Esophagus squamous epithelium (tissue), 4 donors: ENCODE data around the gene ALDH8A1.

ENCODE experiments used
- POLR2A ChIP-seq, 4 donors: fragments of 450-650 bp; IDR thresholded peaks; one replicate each; pipeline ENCODE4 v1.6.1; 2017; ENCODE audit warnings: antibody characterized with exemption in 4 of 4, mild to moderate bottlenecking in 4 of 4, moderate library complexity in 3 of 4
- TF ChIP-seq, protein P1 (sequence below), 6 experiments: fragments of 450-650 bp in 4 of 6; fragments of 200-600 bp in 2 of 6; sonication (generic) in 2 of 6; IDR thresholded peaks; one replicate each; pipeline ENCODE4 v1.5.1; 2016 to 2019; ENCODE audit warnings: antibody characterized with exemption in 6 of 6, mild to moderate bottlenecking in 4 of 6, moderate library complexity in 4 of 6

- TF ChIP-seq, protein P1, sequence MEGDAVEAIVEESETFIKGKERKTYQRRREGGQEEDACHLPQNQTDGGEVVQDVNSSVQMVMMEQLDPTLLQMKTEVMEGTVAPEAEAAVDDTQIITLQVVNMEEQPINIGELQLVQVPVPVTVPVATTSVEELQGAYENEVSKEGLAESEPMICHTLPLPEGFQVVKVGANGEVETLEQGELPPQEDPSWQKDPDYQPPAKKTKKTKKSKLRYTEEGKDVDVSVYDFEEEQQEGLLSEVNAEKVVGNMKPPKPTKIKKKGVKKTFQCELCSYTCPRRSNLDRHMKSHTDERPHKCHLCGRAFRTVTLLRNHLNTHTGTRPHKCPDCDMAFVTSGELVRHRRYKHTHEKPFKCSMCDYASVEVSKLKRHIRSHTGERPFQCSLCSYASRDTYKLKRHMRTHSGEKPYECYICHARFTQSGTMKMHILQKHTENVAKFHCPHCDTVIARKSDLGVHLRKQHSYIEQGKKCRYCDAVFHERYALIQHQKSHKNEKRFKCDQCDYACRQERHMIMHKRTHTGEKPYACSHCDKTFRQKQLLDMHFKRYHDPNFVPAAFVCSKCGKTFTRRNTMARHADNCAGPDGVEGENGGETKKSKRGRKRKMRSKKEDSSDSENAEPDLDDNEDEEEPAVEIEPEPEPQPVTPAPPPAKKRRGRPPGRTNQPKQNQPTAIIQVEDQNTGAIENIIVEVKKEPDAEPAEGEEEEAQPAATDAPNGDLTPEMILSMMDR (IDR thresholded peaks at IDR 0.05) = no peak
- no peak for TF ChIP-seq POLR2A (IDR thresholded peaks at IDR 0.05)
These were observed 58.3 kb downstream of the ALDH8A1 start for GRCh38 chr6:134891633-134892032.
